ENCODE data around the gene LAMTOR4. TPM values are rescaled to one million over a fixed set of nuclear protein-coding genes. Genes with fewer than 3 reads are reported as not detected.

LAMTOR4 gene
- total and polyA plus RNA-seq, 2 of the 13 experiments (the other 11 are each of a cell fraction or from before 2014, with no cell fraction given), result 115 to 118 TPM

DNA sequence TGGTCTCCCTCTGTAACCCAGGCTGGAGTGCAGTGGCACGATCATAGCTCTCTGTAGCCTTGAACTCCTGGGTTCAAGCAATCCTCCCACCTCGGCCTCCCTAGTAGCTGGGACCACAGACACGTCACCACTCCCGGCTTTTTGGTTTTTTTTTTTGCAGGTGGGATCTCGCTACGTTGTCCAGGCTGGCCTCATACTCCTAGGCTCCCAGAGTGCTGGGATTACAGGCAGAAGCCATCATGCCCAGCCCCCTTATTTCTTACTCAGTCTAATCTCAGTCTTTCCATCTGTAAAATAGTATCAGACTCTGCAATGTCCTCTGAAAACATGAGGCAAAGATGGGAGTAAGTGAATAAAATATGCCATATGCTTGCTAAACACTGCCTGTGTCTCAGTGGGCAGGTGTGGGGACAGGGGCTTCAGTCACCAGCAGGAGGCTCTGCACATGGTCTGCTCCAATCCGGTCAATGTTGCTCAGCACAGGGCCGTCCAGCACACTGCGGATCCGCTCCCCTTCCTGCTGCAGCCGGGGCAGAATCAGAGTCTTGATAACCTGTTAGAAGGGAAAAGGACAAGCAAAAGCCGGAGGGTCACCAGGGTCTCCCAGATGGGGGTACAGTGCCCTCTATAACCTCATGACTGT, 39.1 kb upstream of the LAMTOR4 start (continued):
- TF ChIP-seq PRDM10 (CRISPR knock-in tag; IDR thresholded peaks at IDR 0.05; ENCODE audit: low read depth) (no peak), ZNF280B (CRISPR knock-in tag; IDR thresholded peaks at IDR 0.05; ENCODE audit: borderline replicate concordance) (no peak), ARID2 (CRISPR knock-in tag; IDR thresholded peaks at IDR 0.05; ENCODE audit: borderline replicate concordance) (no peak), SATB2 (CRISPR knock-in tag; IDR thresholded peaks at IDR 0.05) (no peak), ZMYM2 (CRISPR knock-in tag; IDR thresholded peaks at IDR 0.05) (no peak), ZNF121 (CRISPR knock-in tag; IDR thresholded peaks at IDR 0.05) (peak; percentile 38; the same call in 1 of the 2 replicates), ZBTB43 (CRISPR knock-in tag; conservative IDR thresholded peaks at IDR 0.05) (no peak), MIER3 (CRISPR knock-in tag; IDR thresholded peaks at IDR 0.05; ENCODE audit: borderline replicate concordance) (no peak)
- TF ChIP-seq, protein P1, sequence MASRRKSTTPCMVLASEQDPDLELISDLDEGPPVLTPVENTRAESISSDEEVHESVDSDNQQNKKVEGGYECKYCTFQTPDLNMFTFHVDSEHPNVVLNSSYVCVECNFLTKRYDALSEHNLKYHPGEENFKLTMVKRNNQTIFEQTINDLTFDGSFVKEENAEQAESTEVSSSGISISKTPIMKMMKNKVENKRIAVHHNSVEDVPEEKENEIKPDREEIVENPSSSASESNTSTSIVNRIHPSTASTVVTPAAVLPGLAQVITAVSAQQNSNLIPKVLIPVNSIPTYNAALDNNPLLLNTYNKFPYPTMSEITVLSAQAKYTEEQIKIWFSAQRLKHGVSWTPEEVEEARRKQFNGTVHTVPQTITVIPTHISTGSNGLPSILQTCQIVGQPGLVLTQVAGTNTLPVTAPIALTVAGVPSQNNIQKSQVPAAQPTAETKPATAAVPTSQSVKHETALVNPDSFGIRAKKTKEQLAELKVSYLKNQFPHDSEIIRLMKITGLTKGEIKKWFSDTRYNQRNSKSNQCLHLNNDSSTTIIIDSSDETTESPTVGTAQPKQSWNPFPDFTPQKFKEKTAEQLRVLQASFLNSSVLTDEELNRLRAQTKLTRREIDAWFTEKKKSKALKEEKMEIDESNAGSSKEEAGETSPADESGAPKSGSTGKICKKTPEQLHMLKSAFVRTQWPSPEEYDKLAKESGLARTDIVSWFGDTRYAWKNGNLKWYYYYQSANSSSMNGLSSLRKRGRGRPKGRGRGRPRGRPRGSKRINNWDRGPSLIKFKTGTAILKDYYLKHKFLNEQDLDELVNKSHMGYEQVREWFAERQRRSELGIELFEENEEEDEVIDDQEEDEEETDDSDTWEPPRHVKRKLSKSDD (CRISPR knock-in tag; IDR thresholded peaks at IDR 0.05; ENCODE audit: low read depth), result no peak
- TF ChIP-seq, protein P2, sequence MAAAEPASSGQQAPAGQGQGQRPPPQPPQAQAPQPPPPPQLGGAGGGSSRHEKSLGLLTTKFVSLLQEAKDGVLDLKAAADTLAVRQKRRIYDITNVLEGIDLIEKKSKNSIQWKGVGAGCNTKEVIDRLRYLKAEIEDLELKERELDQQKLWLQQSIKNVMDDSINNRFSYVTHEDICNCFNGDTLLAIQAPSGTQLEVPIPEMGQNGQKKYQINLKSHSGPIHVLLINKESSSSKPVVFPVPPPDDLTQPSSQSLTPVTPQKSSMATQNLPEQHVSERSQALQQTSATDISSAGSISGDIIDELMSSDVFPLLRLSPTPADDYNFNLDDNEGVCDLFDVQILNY (CRISPR knock-in tag; conservative IDR thresholded peaks at IDR 0.05), result no peak
- TF ChIP-seq, protein P3, sequence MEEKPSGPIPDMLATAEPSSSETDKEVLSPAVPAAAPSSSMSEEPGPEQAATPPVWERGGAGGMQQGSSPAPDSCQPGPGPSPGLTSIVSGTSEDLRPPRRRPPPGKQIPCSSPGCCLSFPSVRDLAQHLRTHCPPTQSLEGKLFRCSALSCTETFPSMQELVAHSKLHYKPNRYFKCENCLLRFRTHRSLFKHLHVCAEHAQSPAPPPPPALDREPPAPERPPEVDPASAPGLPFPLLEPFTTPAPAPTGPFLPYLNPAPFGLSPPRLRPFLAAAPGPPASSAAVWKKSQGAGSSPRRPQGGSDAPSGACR (CRISPR knock-in tag; IDR thresholded peaks at IDR 0.05), result no peak
